Astrocyte (in vitro differentiated cells and primary cell): ENCODE measurements around the gene TENM3. TPM values are rescaled to one million over a fixed set of nuclear protein-coding genes. Genes with fewer than 3 reads are reported as not detected.

ENCODE experiments used
- DNase-seq: peaks from one replicate; pipeline ENCODE4 v3.0.0-alpha.2; 2010; ENCODE audit warnings: low read depth
- FAIRE-seq: peaks from 2 replicates; lab custom pipeline; 2011; peaks lifted over from hg19 to GRCh38; lab: Jason Lieb, UNC
- H2AFZ ChIP-seq: 2 replicates; pipeline ENCODE4 v1.6.0; 2012; ENCODE audit warnings: low read depth, low read length, inconsistent platforms
- H3K27ac ChIP-seq: 2 replicates; pipeline ENCODE4 v1.5.1; 2011; ENCODE audit warnings: low read depth, low read length, inconsistent platforms
- H3K27me3 ChIP-seq: 2 replicates; pipeline ENCODE4 v1.6.0; 2011; ENCODE audit warnings: low read length, inconsistent platforms; ENCODE audit not compliant: insufficient read depth
- H3K36me3 ChIP-seq: 2 replicates; pipeline ENCODE4 v1.5.1; 2011; ENCODE audit warnings: low read length, inconsistent platforms; ENCODE audit not compliant: insufficient read depth
- H3K4me1 ChIP-seq: 2 replicates; pipeline ENCODE4 v1.5.1; 2011; ENCODE audit warnings: low read length, inconsistent platforms; ENCODE audit not compliant: insufficient read depth
- H3K4me2 ChIP-seq: 2 replicates; pipeline ENCODE4 v1.6.0; 2012; ENCODE audit warnings: low read length, inconsistent platforms
- H3K4me3 ChIP-seq: 2 replicates; pipeline ENCODE4 v1.5.1; 2011; ENCODE audit warnings: low read depth, mild to moderate bottlenecking, low read length, inconsistent platforms; ENCODE audit not compliant: insufficient read depth
- H3K79me2 ChIP-seq: 2 replicates; pipeline ENCODE4 v1.6.0; 2012; ENCODE audit warnings: mild to moderate bottlenecking, low read length, inconsistent platforms; ENCODE audit not compliant: insufficient read depth
- H3K9ac ChIP-seq: 2 replicates; pipeline ENCODE4 v1.6.0; 2012; ENCODE audit warnings: mild to moderate bottlenecking, low read length, inconsistent platforms
- H3K9me3 ChIP-seq: 2 replicates; pipeline ENCODE4 v1.5.1; 2012; ENCODE audit warnings: low read depth, mild to moderate bottlenecking, low read length, inconsistent platforms; ENCODE audit not compliant: insufficient read depth
- H4K20me1 ChIP-seq: 2 replicates; pipeline ENCODE4 v1.6.0; 2012; ENCODE audit warnings: low read length, inconsistent platforms; ENCODE audit not compliant: insufficient read depth
- H3K27ac Mint-ChIP-seq: one replicate; pipeline ENCODE4 v1.8.0; 2021; ENCODE audit warnings: mild to moderate bottlenecking, mixed read lengths; ENCODE audit not compliant: unreplicated experiment
- H3K27me3 Mint-ChIP-seq: one replicate; pipeline ENCODE4 v1.8.0; 2021; ENCODE audit warnings: low read depth, mixed read lengths; ENCODE audit not compliant: unreplicated experiment
- H3K36me3 Mint-ChIP-seq: one replicate; pipeline ENCODE4 v1.8.0; 2021; ENCODE audit warnings: low read depth, mixed read lengths; ENCODE audit not compliant: unreplicated experiment
- H3K4me1 Mint-ChIP-seq: one replicate; pipeline ENCODE4 v1.8.0; 2021; ENCODE audit warnings: low read depth, mixed read lengths; ENCODE audit not compliant: unreplicated experiment
- H3K4me3 Mint-ChIP-seq: one replicate; pipeline ENCODE4 v1.8.0; 2021; ENCODE audit warnings: mild to moderate bottlenecking, moderate library complexity, mixed read lengths; ENCODE audit not compliant: unreplicated experiment
- H3K9me3 Mint-ChIP-seq: one replicate; pipeline ENCODE4 v1.8.0; 2021; ENCODE audit warnings: mild to moderate bottlenecking, mixed read lengths; ENCODE audit not compliant: unreplicated experiment
- CTCF ChIP-seq: IDR thresholded peaks from 2 replicates; pipeline ENCODE4 v1.5.1; 2011; ENCODE audit warnings: low read depth, mild to moderate bottlenecking, inconsistent platforms, low read length, moderate library complexity; ENCODE audit not compliant: insufficient read depth
- EZH2 ChIP-seq: IDR thresholded peaks from 2 replicates; pipeline ENCODE4 v1.6.1; 2012; ENCODE audit warnings: mild to moderate bottlenecking, low read length, inconsistent platforms; ENCODE audit not compliant: insufficient read depth
- total RNA-seq: library from RNA; stranded (reverse); gene quantifications from 2 replicates; pipeline ENCODE4 v1.2.1, GENCODE V29; 2021

The TENM3 gene
- total RNA-seq, 1 donor from 2014 or later = 127 TPM

GRCh38 chr4:182416067-182416466 is 172.9 kb downstream of the TENM3 start:
- H3K27me3 ChIP-seq = no peaks in the 10 kb centered on the region
- TF ChIP-seq CTCF = no peak
- TF ChIP-seq EZH2 = no peak
- H3K79me2 ChIP-seq = no peaks in the 10 kb centered on the region
- no peak overlapping the region for H3K27ac ChIP-seq
- H3K27ac Mint-ChIP-seq = no peak overlapping the region
- H3K9ac ChIP-seq = no peak overlapping the region
- no peak overlapping the region for H3K4me3 ChIP-seq
- FAIRE-seq (no peak), DNase-seq (no peak)
- H3K4me1 ChIP-seq = no peaks in the 10 kb centered on the region
- H4K20me1 ChIP-seq = no peaks in the 10 kb centered on the region
- H3K27me3 Mint-ChIP-seq = no peaks in the 10 kb centered on the region
- no peak overlapping the region for H3K4me3 Mint-ChIP-seq
- H3K4me2 ChIP-seq = no peak overlapping the region
- H3K9me3 ChIP-seq = no peaks in the 10 kb centered on the region
- H2AFZ ChIP-seq = no peak overlapping the region
- peaks cover 2% of the 10 kb centered on the region for H3K9me3 Mint-ChIP-seq
- peaks cover 20% of the 10 kb centered on the region for H3K36me3 Mint-ChIP-seq
- no peaks in the 10 kb centered on the region for H3K36me3 ChIP-seq
- no peaks in the 10 kb centered on the region for H3K4me1 Mint-ChIP-seq

- H3K4me1 Mint-ChIP-seq = no peaks in the 10 kb centered on the region
- no peak overlapping the region for H3K27ac Mint-ChIP-seq
- no peak for TF ChIP-seq CTCF
- no peak for TF ChIP-seq EZH2
Measured at GRCh38 chr4:182418054-182418734, 175.0 kb downstream of the TENM3 start.

GRCh38 chr4:182420189-182420588 is 177.0 kb downstream of the TENM3 start:
- H3K27ac Mint-ChIP-seq = no peak overlapping the region
- no peak overlapping the region for H3K9ac ChIP-seq
- FAIRE-seq = no peak

More at GRCh38 chr4:182418054-182418734, 175.0 kb downstream of the TENM3 start:
- no peak for DNase-seq
- no peaks in the 10 kb centered on the region for H3K27me3 ChIP-seq
- H3K9ac ChIP-seq = no peak overlapping the region
- no peak overlapping the region for H3K4me3 ChIP-seq
- no peaks in the 10 kb centered on the region for H3K36me3 ChIP-seq
- H2AFZ ChIP-seq = no peak overlapping the region
- no peak overlapping the region for H3K27ac ChIP-seq
- no peak for FAIRE-seq
- H3K4me3 Mint-ChIP-seq = no peak overlapping the region
- no peaks in the 10 kb centered on the region for H3K4me1 ChIP-seq
- H3K36me3 Mint-ChIP-seq = peaks cover 8% of the 10 kb centered on the region
- H3K9me3 Mint-ChIP-seq = no peaks in the 10 kb centered on the region
- no peaks in the 10 kb centered on the region for H4K20me1 ChIP-seq
- H3K4me2 ChIP-seq = no peak overlapping the region
- no peaks in the 10 kb centered on the region for H3K9me3 ChIP-seq
- no peaks in the 10 kb centered on the region for H3K27me3 Mint-ChIP-seq
- no peaks in the 10 kb centered on the region for H3K79me2 ChIP-seq

More at GRCh38 chr4:182420189-182420588, 177.0 kb downstream of the TENM3 start:
- no peaks in the 10 kb centered on the region for H3K27me3 ChIP-seq
- no peaks in the 10 kb centered on the region for H3K9me3 ChIP-seq
- no peaks in the 10 kb centered on the region for H3K4me1 Mint-ChIP-seq
- H2AFZ ChIP-seq = no peak overlapping the region
- TF ChIP-seq EZH2 (no peak), CTCF (no peak)
- no peaks in the 10 kb centered on the region for H3K79me2 ChIP-seq
- DNase-seq = no peak
- peaks cover 5% of the 10 kb centered on the region for H3K36me3 Mint-ChIP-seq
- no peaks in the 10 kb centered on the region for H3K9me3 Mint-ChIP-seq
- H3K4me3 ChIP-seq = no peak overlapping the region
- no peaks in the 10 kb centered on the region for H3K4me1 ChIP-seq
- H3K4me2 ChIP-seq = no peak overlapping the region
- H3K36me3 ChIP-seq = no peaks in the 10 kb centered on the region
- H4K20me1 ChIP-seq = no peaks in the 10 kb centered on the region
- H3K4me3 Mint-ChIP-seq = no peak overlapping the region
- H3K27ac ChIP-seq = no peak overlapping the region
- H3K27me3 Mint-ChIP-seq = no peaks in the 10 kb centered on the region
